CD14-positive monocyte (primary cell): Measurements from ENCODE around the gene GINS2. TPM values are rescaled to one million over a fixed set of nuclear protein-coding genes. Genes with fewer than 3 reads are reported as not detected.

Source experiments
- DNase-seq, 3 donors: peaks; one replicate each; pipeline ENCODE4 v3.0.0-alpha.2; 2011 to 2022
- H2AFZ ChIP-seq: 2 replicates; pipeline ENCODE4 v1.6.0; 2012; ENCODE audit warnings: mild to moderate bottlenecking, low read depth, low read length, inconsistent platforms; ENCODE audit not compliant: insufficient read depth, poor library complexity, severe bottlenecking
- H3K27ac ChIP-seq, 2 donors: 1 replicate in 1 of 2; 2 replicates in 1 of 2; pipeline ENCODE4 v1.5.1; 2012 to 2013; ENCODE audit warnings: low read length in 2 of 2, control low read depth in 1 of 2, inconsistent platforms in 1 of 2, low read depth in 1 of 2, mild to moderate bottlenecking in 1 of 2
- H3K27me3 ChIP-seq, 2 donors: one replicate each; pipeline versions ENCODE4 v1.6.0 to v1.6.1; 2011 to 2013; ENCODE audit warnings: low read length in 2 of 2; ENCODE audit not compliant: control insufficient read depth in 2 of 2, insufficient read depth in 2 of 2
- H3K36me3 ChIP-seq, 2 donors: replicated peaks in 1 of 2; 1 replicate in 1 of 2; 2 replicates in 1 of 2; pipeline versions ENCODE4 v1.5.1 to v1.6.1; 2012 to 2013; ENCODE audit warnings: low read length in 2 of 2, control low read depth in 1 of 2, inconsistent platforms in 1 of 2, mild to moderate bottlenecking in 1 of 2; ENCODE audit not compliant: insufficient read depth in 2 of 2, control insufficient read depth in 1 of 2
- H3K4me1 ChIP-seq, 2 donors: 1 replicate in 1 of 2; 2 replicates in 1 of 2; pipeline versions ENCODE4 v1.5.1 to v1.6.1; 2012 to 2013; ENCODE audit warnings: low read length in 2 of 2, control low read depth in 1 of 2, inconsistent platforms in 1 of 2, mild to moderate bottlenecking in 1 of 2, moderate library complexity in 1 of 2; ENCODE audit not compliant: insufficient read depth in 2 of 2, control insufficient read depth in 1 of 2
- H3K4me2 ChIP-seq: replicated peaks from 2 replicates; pipeline ENCODE3; 2012; ENCODE audit warnings: low read length, moderate library complexity, mild to moderate bottlenecking; ENCODE audit not compliant: poor library complexity, severe bottlenecking; ENCODE audit errors: extremely low read depth
- H3K4me3 ChIP-seq, 3 experiments: fragments of 200-600 bp in 1 of 3; sonication (generic) in 1 of 3; replicated peaks in 1 of 3; 1 replicate in 2 of 3; 2 replicates in 1 of 3; pipeline ENCODE4 v1.5.1; 2011 to 2013; ENCODE audit warnings: low read length in 3 of 3, mild to moderate bottlenecking in 3 of 3, control low read depth in 2 of 3, low read depth in 2 of 3, inconsistent platforms in 1 of 3, moderate library complexity in 1 of 3
- H3K79me2 ChIP-seq: 2 replicates; pipeline ENCODE4 v1.6.0; 2012; ENCODE audit warnings: mild to moderate bottlenecking, control low read depth, inconsistent platforms, low read length, moderate library complexity; ENCODE audit not compliant: insufficient read depth
- H3K9ac ChIP-seq: 2 replicates; pipeline ENCODE4 v1.6.0; 2017; ENCODE audit warnings: low read length, mild to moderate bottlenecking; ENCODE audit not compliant: insufficient read depth, poor library complexity, severe bottlenecking
- H3K9me3 ChIP-seq, 2 donors: replicated peaks in 1 of 2; 1 replicate in 1 of 2; 2 replicates in 1 of 2; pipeline versions ENCODE4 v1.5.1 to v1.6.1; 2012 to 2013; ENCODE audit warnings: low read length in 2 of 2, control low read depth in 1 of 2; ENCODE audit not compliant: control insufficient read depth in 1 of 2, insufficient read depth in 1 of 2
- H4K20me1 ChIP-seq: 2 replicates; pipeline ENCODE4 v1.6.0; 2012; ENCODE audit warnings: mild to moderate bottlenecking, low read length, control low read depth, moderate library complexity; ENCODE audit not compliant: insufficient read depth
- H3K27ac Mint-ChIP-seq, 7 donors: one replicate each; pipeline ENCODE4 v1.8.0; 2020; ENCODE audit warnings: mild to moderate bottlenecking in 7 of 7, mixed read lengths in 7 of 7, moderate library complexity in 6 of 7, inconsistent platforms in 2 of 7
- H3K27me3 Mint-ChIP-seq, 3 donors: one replicate each; pipeline ENCODE4 v1.8.0; 2021 to 2022; ENCODE audit warnings: low read depth in 3 of 3, mild to moderate bottlenecking in 3 of 3, mixed read lengths in 3 of 3, moderate library complexity in 3 of 3, inconsistent platforms in 1 of 3
- H3K36me3 Mint-ChIP-seq, 2 donors: one replicate each; pipeline ENCODE4 v1.8.0; 2020; ENCODE audit warnings: mixed read lengths in 2 of 2, inconsistent platforms in 1 of 2, mild to moderate bottlenecking in 1 of 2
- H3K4me1 Mint-ChIP-seq: one replicate; pipeline ENCODE4 v1.8.0; 2020; ENCODE audit warnings: mild to moderate bottlenecking, mixed read lengths
- H3K4me3 Mint-ChIP-seq, 2 donors: one replicate each; pipeline ENCODE4 v1.8.0; 2020; ENCODE audit warnings: mild to moderate bottlenecking in 2 of 2, mixed read lengths in 2 of 2, moderate library complexity in 1 of 2
- H3K9me3 Mint-ChIP-seq, 7 donors: one replicate each; pipeline ENCODE4 v1.8.0; 2020 to 2022; ENCODE audit warnings: mixed read lengths in 7 of 7, mild to moderate bottlenecking in 6 of 7, moderate library complexity in 6 of 7, inconsistent platforms in 2 of 7
- CTCF ChIP-seq: fragments of 200-600 bp; IDR thresholded peaks from one replicate; pipeline ENCODE4 v1.8.0; 2022; ENCODE audit warnings: antibody characterized with exemption, mild to moderate bottlenecking
- WGBS: methylation state at CpG from one replicate; pipeline ENCODE4 v1.1.5; 2013; ENCODE audit warnings: missing lambda C conversion rate; ENCODE audit not compliant: insufficient coverage; 5-methylcytosine and 5-hydroxymethylcytosine counted together
- intact Hi-C, 2 donors: fragments of 100-400 bp; cut with micrococcal nuclease; formaldehyde crosslinking; loops; one replicate each; pipeline versions ENCODE4 v1.15.0 to v1.15.1; 2023
- polyA plus RNA-seq, 3 donors: library from polyadenylated mRNA; depleted of rRNA in 1 of 3; unstranded in 2 of 3; stranded (reverse) in 1 of 3; fragments of 300-500 nt in 2 of 3; fragments of >200 nt in 1 of 3; fragmentation: Illumina TruSeq in 2 of 3; gene quantifications; 1 replicate in 2 of 3; 2 replicates in 1 of 3; pipeline ENCODE4 v1.2.3, GENCODE V29; 2012 to 2021

Gene GINS2
- polyA plus RNA-seq, 3 donors = 0.13 to 0.28 TPM; not detected in 1

GRCh38 chr16:85649411-85650134 lies 39.2 kb downstream of the GINS2 start:
- H3K27ac Mint-ChIP-seq = peak overlapping the region in 1 of 7 donors; percentile 54

GRCh38 chr16:85648805-85649204 lies 39.9 kb downstream of the GINS2 start:
- H3K9ac ChIP-seq = no peak overlapping the region
- 93% methylated on average over 13 of the region's 14 CpGs for WGBS
- no peaks in the 10 kb centered on the region for H3K27me3 Mint-ChIP-seq
- no peaks in the 10 kb centered on the region for H3K9me3 ChIP-seq
- intact Hi-C loops = no loop called here
- peaks cover 35% of the 10 kb centered on the region for H3K79me2 ChIP-seq
- no peak overlapping the region for H3K4me3 ChIP-seq
- DNase-seq = no peak
- no peak overlapping the region for H3K4me2 ChIP-seq
- peaks cover 15 to 58% of the 10 kb centered on the region in 2 donors for H3K36me3 Mint-ChIP-seq
- no peak for TF ChIP-seq CTCF
- peaks cover 8% of the 10 kb centered on the region for H3K4me1 Mint-ChIP-seq
- peaks cover 8 to 10% of the 10 kb centered on the region in 2 donors for H3K4me1 ChIP-seq
- no peaks in the 10 kb centered on the region for H3K27me3 ChIP-seq
- H3K36me3 ChIP-seq = peaks cover 35 to 49% of the 10 kb centered on the region in 2 donors
- H3K27ac ChIP-seq = no peak overlapping the region
- H4K20me1 ChIP-seq = peaks cover 89% of the 10 kb centered on the region
- no peak overlapping the region for H2AFZ ChIP-seq
- H3K27ac Mint-ChIP-seq = peak overlapping the region in 1 of 7 donors; percentile 54
- H3K9me3 Mint-ChIP-seq = peaks cover 0 to 1% (median 0%) of the 10 kb centered on the region in 7 donors
- no peak overlapping the region for H3K4me3 Mint-ChIP-seq

More at GRCh38 chr16:85649411-85650134, 39.2 kb downstream of the GINS2 start:
- Mint-ChIP-seq H3K9me3 (no peaks in the 10 kb centered on the region), H3K4me1 (peaks cover under 1% of the 10 kb centered on the region), H3K36me3 (peaks cover 21 to 60% of the 10 kb centered on the region in 2 donors), H3K27me3 (no peaks in the 10 kb centered on the region), H3K4me3 (no peak overlapping the region)
- intact Hi-C loops = no loop called here
- TF ChIP-seq CTCF = no peak
- Histone ChIP-seq H3K9ac (no peak overlapping the region), H3K27ac (no peak overlapping the region), H3K4me1 (peaks cover 4 to 6% of the 10 kb centered on the region in 2 donors), H2AFZ (no peak overlapping the region), H3K27me3 (no peaks in the 10 kb centered on the region), H3K9me3 (no peaks in the 10 kb centered on the region), H3K4me3 (no peak overlapping the region), H3K79me2 (peaks cover 28% of the 10 kb centered on the region), H4K20me1 (peaks cover 88% of the 10 kb centered on the region), H3K36me3 (peaks cover 43 to 57% of the 10 kb centered on the region in 2 donors), H3K4me2 (no peak overlapping the region)
- no peak for DNase-seq
- WGBS = 86% methylated on average over 11 of the region's 16 CpGs
